SKM-1 treated with dmso at 0.1 percent for 144 hours (cell line): Measurements from ENCODE around the gene SEC31A.

Experiments
- DNase-seq: peaks from one replicate; lab custom pipeline; 2025; ENCODE audit not compliant: unreplicated experiment; lab: John Stamatoyannopoulos, UW

The SEC31A gene

GRCh38 chr4:82770607-82771006 is 120.3 kb downstream of the SEC31A start:
- no peak for DNase-seq
